Astrocyte of the cerebellum (primary cell): ENCODE data around the gene UIMC1.

Experiments used
- DNase-seq: peaks from one replicate; pipeline ENCODE4 v3.0.0-alpha.2; 2011; ENCODE audit warnings: low read depth
- H3K4me3 ChIP-seq: 2 replicates; pipeline ENCODE4 v1.5.1; 2011; ENCODE audit warnings: mild to moderate bottlenecking, low read depth, low read length, moderate library complexity
- CTCF ChIP-seq: IDR thresholded peaks from 2 replicates; pipeline ENCODE4 v1.5.1; 2012; ENCODE audit warnings: low read length, low read depth, moderate library complexity, mild to moderate bottlenecking; ENCODE audit errors: missing control alignments
- in situ Hi-C: cut with HindIII; loops from 2 replicates; pipeline ENCODE4 v1.10.0; 2017; ENCODE audit warnings: low sequenced_read_pairs

The UIMC1 gene

GRCh38 chr5:176915906-176916305 is 90.7 kb downstream of the UIMC1 start:
- no peak overlapping the region for H3K4me3 ChIP-seq
- TF ChIP-seq CTCF: no peak
- no peak for DNase-seq
- in situ Hi-C loops: no loop called here

- in situ Hi-C loops: no loop called here
- TF ChIP-seq CTCF: no peak
- H3K4me3 ChIP-seq: no peak overlapping the region
- DNase-seq: no peak
Measured at GRCh38 chr5:176912115-176912514, 94.5 kb downstream of the UIMC1 start.

GRCh38 chr5:176908675-176909368 is 97.8 kb downstream of the UIMC1 start:
- H3K4me3 ChIP-seq: no peak overlapping the region
- DNase-seq: no peak
- in situ Hi-C loops: no loop called here
- TF ChIP-seq CTCF: no peak

- no peak overlapping the region for H3K4me3 ChIP-seq
- in situ Hi-C loops: no loop called here
- no peak for TF ChIP-seq CTCF
- no peak for DNase-seq
Measured at GRCh38 chr5:176906796-176907195, 99.8 kb downstream of the UIMC1 start.

GRCh38 chr5:176906126-176906525 is 100.5 kb downstream of the UIMC1 start:
- DNase-seq: no peak
- TF ChIP-seq CTCF: no peak
- in situ Hi-C loops: no loop called here
- H3K4me3 ChIP-seq: no peak overlapping the region

GRCh38 chr5:176904276-176904675 is 102.3 kb downstream of the UIMC1 start:
- no peak overlapping the region for H3K4me3 ChIP-seq
- TF ChIP-seq CTCF: no peak
- DNase-seq: no peak
- in situ Hi-C loops: loop anchor here (5.0 kb wide), 1 partner anchor 102 kb away; no protein-coding TSS in a partner anchor
